Adrenal gland (tissue), 5 donors: ENCODE results near the gene MITF.

Source experiments
- POLR2A ChIP-seq, 2 donors: fragments of 450-650 bp; IDR thresholded peaks; one replicate each; pipeline ENCODE4 v1.6.1; 2017; ENCODE audit warnings: antibody characterized with exemption in 2 of 2, mild to moderate bottlenecking in 2 of 2, moderate library complexity in 1 of 2
- TF ChIP-seq, protein P1 (sequence below), 6 experiments: fragments of 450-650 bp in 4 of 6; fragments of 200-600 bp in 2 of 6; sonication (generic) in 1 of 6; IDR thresholded peaks; 1 replicate in 5 of 6; 2 replicates in 1 of 6; pipeline versions ENCODE4 v1.5.1 to v1.8.0; 2016 to 2021; ENCODE audit warnings: antibody characterized with exemption in 6 of 6, mild to moderate bottlenecking in 2 of 6, moderate library complexity in 1 of 6
- donor health status: DM: no; HTN: no; CAD: no.

DNA sequence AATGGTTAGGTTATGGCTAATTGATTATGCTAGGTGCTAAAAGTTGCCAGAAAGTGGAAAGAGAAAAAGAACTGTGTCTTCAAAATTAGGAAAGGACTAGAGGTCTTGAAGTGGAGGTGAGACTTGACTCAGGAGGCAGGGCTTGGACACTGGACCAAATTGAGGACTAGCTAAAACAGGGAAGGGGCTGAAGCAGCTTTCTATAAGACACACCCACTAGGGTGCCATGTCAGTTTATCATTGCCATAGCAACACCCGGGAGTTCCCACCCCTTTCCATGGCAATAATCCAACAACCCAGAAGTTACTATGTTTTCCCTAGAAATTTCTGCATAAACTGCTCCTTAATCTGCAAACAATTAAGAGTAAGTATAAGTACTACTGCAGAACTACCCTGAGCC is 42.9 kb upstream of the MITF start:
- TF ChIP-seq, protein P1, sequence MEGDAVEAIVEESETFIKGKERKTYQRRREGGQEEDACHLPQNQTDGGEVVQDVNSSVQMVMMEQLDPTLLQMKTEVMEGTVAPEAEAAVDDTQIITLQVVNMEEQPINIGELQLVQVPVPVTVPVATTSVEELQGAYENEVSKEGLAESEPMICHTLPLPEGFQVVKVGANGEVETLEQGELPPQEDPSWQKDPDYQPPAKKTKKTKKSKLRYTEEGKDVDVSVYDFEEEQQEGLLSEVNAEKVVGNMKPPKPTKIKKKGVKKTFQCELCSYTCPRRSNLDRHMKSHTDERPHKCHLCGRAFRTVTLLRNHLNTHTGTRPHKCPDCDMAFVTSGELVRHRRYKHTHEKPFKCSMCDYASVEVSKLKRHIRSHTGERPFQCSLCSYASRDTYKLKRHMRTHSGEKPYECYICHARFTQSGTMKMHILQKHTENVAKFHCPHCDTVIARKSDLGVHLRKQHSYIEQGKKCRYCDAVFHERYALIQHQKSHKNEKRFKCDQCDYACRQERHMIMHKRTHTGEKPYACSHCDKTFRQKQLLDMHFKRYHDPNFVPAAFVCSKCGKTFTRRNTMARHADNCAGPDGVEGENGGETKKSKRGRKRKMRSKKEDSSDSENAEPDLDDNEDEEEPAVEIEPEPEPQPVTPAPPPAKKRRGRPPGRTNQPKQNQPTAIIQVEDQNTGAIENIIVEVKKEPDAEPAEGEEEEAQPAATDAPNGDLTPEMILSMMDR (IDR thresholded peaks at IDR 0.05) = no peak
- TF ChIP-seq POLR2A (IDR thresholded peaks at IDR 0.05) = no peak
